K562 (cell line): Measurements from ENCODE around the gene CCDC3. TPM values are rescaled to one million over a fixed set of nuclear protein-coding genes. Genes with fewer than 3 reads are reported as not detected.

Experiments
- ATAC-seq: fragments of 200-7000 bp; cut with Tn5 transposase; 3 replicates; pipeline ENCODE4 v1.9.1; 2020; ENCODE audit warnings: moderate library complexity
- BruUV-seq: library from RNA; stranded (reverse); fragments of 400-500 nt; replicated peaks from 2 replicates; lab custom pipeline; 2021; lab: Mats Ljungman, UMichigan
- CTCF ChIA-PET: fragments of 300-600 bp; formaldehyde crosslinking; extraction: SDS; loops from one replicate; lab custom pipeline; 2021; ENCODE audit warnings: low intra/inter-chr PET ratio; lab: Yijun Ruan, JAX
- POLR2A ChIA-PET: fragments of 300-600, 350-650 bp; sonication (Branson Sonifier 250); formaldehyde crosslinking; extraction: SDS; loops from one replicate; lab custom pipeline; 2021; ENCODE audit warnings: antibody characterized with exemption, inconsistent platforms; lab: Yijun Ruan, JAX
- DNase-seq, 4 experiments: peaks; one replicate each; pipeline versions ENCODE4 v3.0.0 to v3.0.0-alpha.2; 2011 to 2018; ENCODE audit warnings: low spot score in 3 of 4, mixed read lengths in 3 of 4; ENCODE audit errors: extremely low read depth in 1 of 4
- FAIRE-seq: peaks from 2 replicates; lab custom pipeline; 2011; peaks lifted over from hg19 to GRCh38; lab: Jason Lieb, UNC
- H2AFZ ChIP-seq: 2 replicates; pipeline ENCODE4 v1.6.0; 2011; ENCODE audit warnings: low read depth, low read length, control low read depth, inconsistent platforms
- H3K27ac ChIP-seq: fragments of 200-600 bp; 3 replicates; pipeline ENCODE4 v1.8.0; 2011; ENCODE audit warnings: low read depth, mild to moderate bottlenecking, control low read depth, inconsistent platforms, low read length, moderate library complexity, mixed read lengths; ENCODE audit errors: extremely low read depth
- H3K27me3 ChIP-seq, 2 experiments: fragments of 300-600 bp in 1 of 2; 2 replicates in 1 of 2; 3 replicates in 1 of 2; pipeline versions ENCODE4 v1.6.0 to v1.8.0; 2011; ENCODE audit warnings: inconsistent platforms in 2 of 2, low read length in 2 of 2, mild to moderate bottlenecking in 1 of 2, mixed read lengths in 1 of 2, moderate library complexity in 1 of 2; ENCODE audit not compliant: control insufficient read depth in 2 of 2, insufficient read depth in 2 of 2
- H3K36me3 ChIP-seq: fragments of 300-600 bp; 3 replicates; pipeline ENCODE4 v1.8.0; 2011; ENCODE audit warnings: mild to moderate bottlenecking, low read length, inconsistent platforms; ENCODE audit not compliant: control insufficient read depth, insufficient read depth
- H3K4me1 ChIP-seq, 2 experiments: fragments of 200-600 bp in 1 of 2; replicated peaks in 1 of 2; 2 replicates in 1 of 2; 3 replicates in 1 of 2; pipeline versions ENCODE4 v1.5.1 to v1.8.0; 2011; ENCODE audit warnings: inconsistent platforms in 2 of 2, low read length in 2 of 2, mild to moderate bottlenecking in 1 of 2, mixed read lengths in 1 of 2, moderate library complexity in 1 of 2; ENCODE audit not compliant: control insufficient read depth in 2 of 2, insufficient read depth in 2 of 2
- H3K4me2 ChIP-seq: 2 replicates; pipeline ENCODE4 v1.6.1; 2011; ENCODE audit warnings: low read length, control low read depth, inconsistent platforms, mixed read lengths; ENCODE audit not compliant: insufficient read depth
- H3K4me3 ChIP-seq: fragments of 200-600 bp; sonication (generic), shearing (Covaris generic); 2 replicates; pipeline ENCODE4 v1.5.1; 2016; ENCODE audit warnings: control low read depth, inconsistent platforms
- H3K79me2 ChIP-seq: fragments of 200-600 bp; 3 replicates; pipeline ENCODE4 v1.8.0; 2011; ENCODE audit warnings: low read length, inconsistent platforms; ENCODE audit not compliant: control insufficient read depth, insufficient read depth
- H3K9ac ChIP-seq, 2 experiments: 2 replicates each; pipeline versions ENCODE4 v1.6.0 to v1.6.1; 2011; ENCODE audit warnings: low read depth in 2 of 2, low read length in 2 of 2, control low read depth in 1 of 2, inconsistent platforms in 1 of 2, mild to moderate bottlenecking in 1 of 2, mixed read lengths in 1 of 2; ENCODE audit not compliant: insufficient read depth in 1 of 2
- H3K9me1 ChIP-seq: one replicate; pipeline ENCODE4 v1.6.0; 2011; ENCODE audit warnings: inconsistent platforms, mild to moderate bottlenecking, low read length, moderate library complexity; ENCODE audit not compliant: control insufficient read depth, insufficient read depth
- H3K9me3 ChIP-seq: replicated peaks from 2 replicates; pipeline ENCODE4 v1.5.1; 2011; ENCODE audit warnings: low read depth, low read length, inconsistent platforms; ENCODE audit not compliant: control insufficient read depth, insufficient read depth
- H4K20me1 ChIP-seq: replicated peaks from 2 replicates; pipeline ENCODE4 v1.6.1; 2011; ENCODE audit warnings: low read length, inconsistent platforms, mixed read lengths; ENCODE audit not compliant: control insufficient read depth, insufficient read depth
- CBFA2T3 ChIP-seq: fragments of 450-650 bp; IDR thresholded peaks from 2 replicates; pipeline ENCODE4 v1.6.1; 2017
- GATAD2A ChIP-seq: fragments of 450-650 bp; IDR thresholded peaks from 2 replicates; pipeline ENCODE4 v1.6.1; 2017
- MTA3 ChIP-seq: fragments of 450-650 bp; formaldehyde crosslinking; IDR thresholded peaks from 2 replicates; pipeline ENCODE4 v1.6.1; 2017; ENCODE audit warnings: mild to moderate bottlenecking, borderline replicate concordance
- MYBL2 ChIP-seq, 2 experiments: fragments of 450-650 bp in 1 of 2; sonication (generic) in 1 of 2; formaldehyde crosslinking in 1 of 2; IDR thresholded peaks; 2 replicates each; pipeline versions ENCODE4 v1.6.1 to v1.8.1; 2017 to 2022; ENCODE audit warnings: borderline replicate concordance in 1 of 2, inconsistent platforms in 1 of 2, low read depth in 1 of 2, mild to moderate bottlenecking in 1 of 2, missing genetic modification reagents in 1 of 2, moderate library complexity in 1 of 2
- SMAD4 ChIP-seq: fragments of 250-450 bp; sonication (Bioruptor Pico); conservative IDR thresholded peaks from 2 replicates; pipeline ENCODE4 v1.8.0; 2021; ENCODE audit warnings: inconsistent platforms, mild to moderate bottlenecking, moderate library complexity
- SP2 ChIP-seq: IDR thresholded peaks from 2 replicates; pipeline ENCODE4 v1.6.1; 2011; ENCODE audit warnings: mild to moderate bottlenecking, low read depth, low read length, moderate library complexity; ENCODE audit not compliant: poor library complexity, severe bottlenecking; ENCODE audit errors: extremely low read depth
- SRF ChIP-seq, 2 experiments: fragments of 250-450, 450-650 bp in 1 of 2; sonication (Bioruptor Pico) in 1 of 2; sonication (generic) in 1 of 2; formaldehyde crosslinking; IDR thresholded peaks; 2 replicates each; pipeline versions ENCODE4 v1.5.0 to v1.5.1; 2020 to 2022; ENCODE audit warnings: mild to moderate bottlenecking in 1 of 2, missing genetic modification reagents in 1 of 2
- SRSF1 ChIP-seq: fragments of 200-400 bp; formaldehyde crosslinking; IDR thresholded peaks from 2 replicates; pipeline ENCODE4 v1.6.1; 2017; ENCODE audit warnings: mild to moderate bottlenecking, low read depth, low read length, moderate library complexity
- SRSF7 ChIP-seq: fragments of 200-400 bp; formaldehyde crosslinking; optimal IDR thresholded peaks from 2 replicates; pipeline ENCODE3; 2017; ENCODE audit warnings: mild to moderate bottlenecking, low read depth, low read length
- STAG1 ChIP-seq: sonication (generic); formaldehyde crosslinking; IDR thresholded peaks from 2 replicates; pipeline ENCODE4 v1.5.0; 2020; ENCODE audit warnings: missing genetic modification reagents, borderline replicate concordance
- TGIF2 ChIP-seq: sonication (generic); formaldehyde crosslinking; IDR thresholded peaks from 2 replicates; pipeline ENCODE4 v1.8.1; 2022; ENCODE audit warnings: mild to moderate bottlenecking, missing genetic modification reagents, moderate library complexity
- ZKSCAN8 ChIP-seq: fragments of 200-800 bp; sonication (Bioruptor generic); IDR thresholded peaks from 2 replicates; pipeline ENCODE4 v1.6.1; 2016; ENCODE audit warnings: missing genetic modification characterization, missing compliant biosample characterization
- WGBS: fragments of 100-300 bp; shearing (Covaris generic); methylation state at CpG from one replicate; pipeline ENCODE4 v1.1.6; 2016; ENCODE audit warnings: low coverage, mixed read lengths; ENCODE audit not compliant: insufficient coverage; ENCODE audit errors: missing lambda C conversion rate; 5-methylcytosine and 5-hydroxymethylcytosine counted together
- in situ Hi-C: fragments of 300-500 bp; cut with MboI; formaldehyde crosslinking; loops from 4 replicates; pipeline ENCODE4 v1.15.0; 2018; ENCODE audit warnings: inconsistent platforms, mixed read lengths
- intact Hi-C: fragments of 100-400 bp; cut with micrococcal nuclease; formaldehyde crosslinking; loops from 2 replicates; pipeline ENCODE4 v1.14.2; 2022
- polyA plus RNA-seq, 8 experiments: library from polyadenylated mRNA; depleted of rRNA in 4 of 8; stranded (reverse) in 5 of 8; unstranded in 3 of 8; fragments of >200 nt; fragmentation: Nextera tagmentation in 2 of 8; fragmentation: Illumina TruSeq in 1 of 8; extraction: Ambion mirVana in 2 of 8; extraction: Trizol in 1 of 8; gene quantifications; 2 replicates each; pipeline versions ENCODE4 v1.2.1 to v1.2.3, GENCODE V29; 2011 to 2014; ENCODE audit warnings: inconsistent platforms in 1 of 8, missing spikeins in 1 of 8
- total RNA-seq, 7 experiments: library from RNA; depleted of rRNA in 6 of 7; stranded (reverse); fragments of >200 nt in 6 of 7; fragmentation: Illumina TruSeq in 2 of 7; extraction: Trizol in 2 of 7; gene quantifications; 2 replicates each; pipeline versions ENCODE4 v1.2.1 to v1.2.3, GENCODE V29; 2011 to 2021; ENCODE audit warnings: low replicate concordance in 1 of 7
- TF ChIP-seq, protein P1 (sequence below): sonication (generic); formaldehyde crosslinking; IDR thresholded peaks from 2 replicates; pipeline ENCODE4 v1.5.0; 2020; ENCODE audit warnings: missing genetic modification reagents

The CCDC3 gene
- total and polyA plus RNA-seq, 9 of the 15 experiments (the other 6 are each of a cell fraction or from before 2014, with no cell fraction given), result not detected

DNA sequence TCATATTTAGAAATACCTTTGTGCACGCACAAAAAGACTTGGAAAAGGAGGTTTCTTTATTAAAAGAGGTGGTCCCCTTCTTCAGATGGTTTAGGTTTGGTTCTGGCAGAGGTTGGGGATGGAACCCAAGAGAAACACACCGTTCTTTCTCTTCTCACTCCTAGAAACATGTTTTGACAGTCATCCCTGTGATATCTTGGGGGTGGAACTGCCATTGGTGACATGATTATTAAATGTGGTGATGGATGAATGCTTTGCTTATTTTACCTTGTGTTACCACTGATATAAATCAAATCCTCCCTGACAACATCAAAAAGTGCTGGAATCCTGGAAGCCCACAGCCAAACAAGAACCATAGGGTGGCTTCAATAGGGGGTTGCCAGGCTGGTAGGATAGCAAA is 146.5 kb downstream of the CCDC3 start (continued):
- TF ChIP-seq MYBL2 (IDR thresholded peaks at IDR 0.05; ENCODE audit: low read depth), result no peak
- TF ChIP-seq MYBL2 (CRISPR knock-in tag; IDR thresholded peaks at IDR 0.05; ENCODE audit: borderline replicate concordance), result no peak
- TF ChIP-seq ZKSCAN8 (CRISPR knock-in tag), result no peak

DNA sequence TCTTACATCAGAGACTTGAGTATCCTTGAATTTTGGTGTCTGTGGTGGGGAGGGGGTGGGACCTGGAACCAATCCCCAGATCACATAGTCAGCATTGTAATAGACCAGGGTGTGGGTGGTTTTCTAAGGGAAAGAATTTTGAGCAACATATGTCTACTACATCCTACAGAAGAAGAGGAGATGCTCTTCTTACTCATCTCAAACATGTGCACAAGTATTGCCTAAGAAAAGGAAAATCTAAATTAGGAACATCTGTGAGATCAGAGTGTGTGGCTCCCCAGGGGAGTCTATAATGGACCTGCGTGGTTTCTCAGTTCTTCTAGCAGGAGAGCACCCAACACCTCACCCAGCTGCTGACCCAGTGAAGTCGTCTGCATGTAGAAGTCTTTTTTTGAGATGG is 148.8 kb downstream of the CCDC3 start:
- no peak for TF ChIP-seq MTA3
- TF ChIP-seq GATAD2A, result no peak
- no peak for TF ChIP-seq SRSF1
- no peak for TF ChIP-seq SRSF7
- no peak for TF ChIP-seq STAG1 (CRISPR knock-in tag)
- no peak for TF ChIP-seq SP2
- TF ChIP-seq SRF (CRISPR knock-in tag; IDR thresholded peaks at IDR 0.05), result no peak
- TF ChIP-seq SMAD4 (CRISPR knock-in tag), result no peak
- no peak for TF ChIP-seq TGIF2
- TF ChIP-seq, protein P1, sequence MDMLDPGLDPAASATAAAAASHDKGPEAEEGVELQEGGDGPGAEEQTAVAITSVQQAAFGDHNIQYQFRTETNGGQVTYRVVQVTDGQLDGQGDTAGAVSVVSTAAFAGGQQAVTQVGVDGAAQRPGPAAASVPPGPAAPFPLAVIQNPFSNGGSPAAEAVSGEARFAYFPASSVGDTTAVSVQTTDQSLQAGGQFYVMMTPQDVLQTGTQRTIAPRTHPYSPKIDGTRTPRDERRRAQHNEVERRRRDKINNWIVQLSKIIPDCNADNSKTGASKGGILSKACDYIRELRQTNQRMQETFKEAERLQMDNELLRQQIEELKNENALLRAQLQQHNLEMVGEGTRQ (CRISPR knock-in tag), result no peak
- TF ChIP-seq CBFA2T3, result no peak
- Histone ChIP-seq H3K27me3 (peaks cover 5 to 23% of the 10 kb centered on the region in 2 experiments; a peak in 3 of 5 replicates), H3K27ac (no peak overlapping the region), H2AFZ (no peak overlapping the region), H3K79me2 (no peaks in the 10 kb centered on the region), H3K9ac (no peak overlapping the region), H4K20me1 (no peaks in the 10 kb centered on the region), H3K36me3 (no peaks in the 10 kb centered on the region), H3K4me1 (no peaks in the 10 kb centered on the region), H3K9me1 (no peaks in the 10 kb centered on the region), H3K4me2 (no peak overlapping the region), H3K4me3 (no peak overlapping the region), H3K9me3 (no peaks in the 10 kb centered on the region)
- BruUV-seq, result no TSS peak
- no peak for DNase-seq
- 4% methylated on average over 2 of the region's 2 CpGs for WGBS
- POLR2A ChIA-PET, result no interaction called here
- intact Hi-C loops (no loop called here), in situ Hi-C loops (no loop called here)
- ATAC-seq, result no peak
- no peak for FAIRE-seq
- CTCF ChIA-PET, result no interaction called here
